ENCODE results near the gene SERPINB1. TPM values are rescaled to one million over a fixed set of nuclear protein-coding genes. Genes with fewer than 3 reads are reported as not detected.

SERPINB1 gene
- total and polyA plus RNA-seq, 2 donors (not counting 3 experiments of a cell fraction or from before 2014, with no cell fraction given): 6.7 to 24.0 TPM

DNA sequence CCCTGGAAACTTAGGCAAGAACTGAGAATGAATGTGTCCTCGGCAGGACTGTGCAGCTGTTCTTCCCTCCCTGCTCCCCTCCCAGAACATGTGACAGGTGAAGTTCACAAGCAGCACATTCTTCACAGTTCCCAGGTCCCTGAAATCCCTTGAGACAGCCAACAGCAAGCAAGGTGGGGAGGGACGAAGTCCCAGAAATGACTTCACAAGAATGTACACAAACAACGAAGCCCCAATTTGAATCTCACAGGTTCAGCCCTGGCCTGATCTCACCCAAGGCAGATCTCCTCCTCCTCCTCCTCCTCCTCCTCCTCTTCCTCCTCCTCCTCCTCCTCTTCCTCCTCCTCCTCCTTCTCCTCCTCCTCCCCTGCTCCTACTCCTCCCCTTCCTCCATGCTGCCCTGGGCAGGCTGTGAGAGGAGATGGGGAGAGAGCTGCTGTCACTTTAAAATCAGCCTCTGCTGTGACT, 44.1 kb downstream of the SERPINB1 start:
- intact Hi-C loops (cut with micrococcal nuclease): no loop called here
- no peak overlapping the region for H3K27ac ChIP-seq (ENCODE audit: insufficient read depth, low read depth, low read length)
- peaks cover 16% of the 10 kb centered on the region for H3K4me1 ChIP-seq (ENCODE audit: control insufficient read depth, extremely low read depth, insufficient read depth, low read length)
- H2AFZ ChIP-seq (ENCODE audit: low read depth, low read length): no peak overlapping the region
- ChIA-PET POLR2A (no interaction called here), CTCF (interaction anchor here (0.8 to 1.6 kb wide), 4 partner anchors 14 to 135 kb away, joined by 3 to 4 read pairs (median 3); no protein-coding TSS in a partner anchor)
- no peaks in the 10 kb centered on the region for H3K36me3 ChIP-seq (ENCODE audit: control insufficient read depth in 2 of 2, extremely low read depth in 1 of 2, insufficient read depth in 2 of 2, low read length in 2 of 2)
- no peaks in the 10 kb centered on the region for H3K9me1 ChIP-seq (replicated peaks; ENCODE audit: control insufficient read depth, extremely low read depth, insufficient read depth, low read length)
- dilution Hi-C loops (cut with MboI; ENCODE audit: extremely low pct_ligation_motif_present, low sequenced_read_pairs): no loop called here
- no peaks in the 10 kb centered on the region for H3K79me2 ChIP-seq (ENCODE audit: control insufficient read depth, insufficient read depth, low read length)
- FAIRE-seq: peak; percentile 28
- no peaks in the 10 kb centered on the region for H4K20me1 ChIP-seq (replicated peaks; ENCODE audit: control insufficient read depth, extremely low read depth, insufficient read depth, low read length)
- H3K9me3 ChIP-seq (replicated peaks; ENCODE audit: control insufficient read depth, insufficient read depth, low read length): no peaks in the 10 kb centered on the region
- TF ChIP-seq MAX (IDR thresholded peaks at IDR 0.05; ENCODE audit: insufficient read depth, insufficient read length): no peak
- TF ChIP-seq, protein P1, sequence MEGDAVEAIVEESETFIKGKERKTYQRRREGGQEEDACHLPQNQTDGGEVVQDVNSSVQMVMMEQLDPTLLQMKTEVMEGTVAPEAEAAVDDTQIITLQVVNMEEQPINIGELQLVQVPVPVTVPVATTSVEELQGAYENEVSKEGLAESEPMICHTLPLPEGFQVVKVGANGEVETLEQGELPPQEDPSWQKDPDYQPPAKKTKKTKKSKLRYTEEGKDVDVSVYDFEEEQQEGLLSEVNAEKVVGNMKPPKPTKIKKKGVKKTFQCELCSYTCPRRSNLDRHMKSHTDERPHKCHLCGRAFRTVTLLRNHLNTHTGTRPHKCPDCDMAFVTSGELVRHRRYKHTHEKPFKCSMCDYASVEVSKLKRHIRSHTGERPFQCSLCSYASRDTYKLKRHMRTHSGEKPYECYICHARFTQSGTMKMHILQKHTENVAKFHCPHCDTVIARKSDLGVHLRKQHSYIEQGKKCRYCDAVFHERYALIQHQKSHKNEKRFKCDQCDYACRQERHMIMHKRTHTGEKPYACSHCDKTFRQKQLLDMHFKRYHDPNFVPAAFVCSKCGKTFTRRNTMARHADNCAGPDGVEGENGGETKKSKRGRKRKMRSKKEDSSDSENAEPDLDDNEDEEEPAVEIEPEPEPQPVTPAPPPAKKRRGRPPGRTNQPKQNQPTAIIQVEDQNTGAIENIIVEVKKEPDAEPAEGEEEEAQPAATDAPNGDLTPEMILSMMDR (IDR thresholded peaks at IDR 0.05; ENCODE audit: extremely low read depth in 1 of 2, insufficient read depth in 1 of 2, low read depth in 1 of 2, low read length in 2 of 2): no peak
- no peak for TF ChIP-seq MYC (IDR thresholded peaks at IDR 0.05; ENCODE audit: low read depth, low read length)
- TF ChIP-seq POLR2A (IDR thresholded peaks at IDR 0.05; ENCODE audit: low read depth, low read length): no peak
- no peak for TF ChIP-seq FOS (IDR thresholded peaks at IDR 0.05; ENCODE audit: borderline replicate concordance, insufficient read depth, low read length)
- TF ChIP-seq JUN (IDR thresholded peaks at IDR 0.05; ENCODE audit: borderline replicate concordance, insufficient read depth, insufficient read length, low read depth): no peak
- no peak for TF ChIP-seq GATA2 (IDR thresholded peaks at IDR 0.05; ENCODE audit: insufficient read depth, insufficient read length, low read depth, low read length)
- no peak for TF ChIP-seq POLR2AphosphoS5 (IDR thresholded peaks at IDR 0.05; ENCODE audit: insufficient read depth, low read depth, low read length)
- no peak for TF ChIP-seq EZH2 (IDR thresholded peaks at IDR 0.05; ENCODE audit: borderline replicate concordance, low read depth, low read length, severe bottlenecking)
- DNase-seq (ENCODE audit: low read depth, low spot score): no peak
- H3K4me3 ChIP-seq (replicated peaks in 1 of 3; ENCODE audit: insufficient read depth in 1 of 3, low read depth in 1 of 3, low read length in 3 of 3): no peak overlapping the region
- H3K27me3 ChIP-seq (ENCODE audit: control insufficient read depth in 2 of 2, insufficient read depth in 2 of 2, low read length in 2 of 2): no peaks in the 10 kb centered on the region
- no peak overlapping the region for H3K9ac ChIP-seq (replicated peaks; ENCODE audit: extremely low read depth, insufficient read depth, low read length)
- no TSS peak for BruUV-seq (replicated peaks)
- no peak overlapping the region for H3K4me2 ChIP-seq (ENCODE audit: insufficient read depth, low read length)

Measured in endothelial cell of umbilical vein (primary cell).